Ecto neural progenitor cell (in vitro differentiated cells): ENCODE data around the gene C1orf141.
"Not testable (repeated sequence)": the region's sequence is repeated elsewhere in the genome, so short reads cannot be mapped to it uniquely, and the experiment has no call there.

ENCODE experiments used
- DNase-seq: peaks from one replicate; pipeline ENCODE4 v3.0.0-alpha.2; 2018; ENCODE audit warnings: low spot score

Gene C1orf141

DNA sequence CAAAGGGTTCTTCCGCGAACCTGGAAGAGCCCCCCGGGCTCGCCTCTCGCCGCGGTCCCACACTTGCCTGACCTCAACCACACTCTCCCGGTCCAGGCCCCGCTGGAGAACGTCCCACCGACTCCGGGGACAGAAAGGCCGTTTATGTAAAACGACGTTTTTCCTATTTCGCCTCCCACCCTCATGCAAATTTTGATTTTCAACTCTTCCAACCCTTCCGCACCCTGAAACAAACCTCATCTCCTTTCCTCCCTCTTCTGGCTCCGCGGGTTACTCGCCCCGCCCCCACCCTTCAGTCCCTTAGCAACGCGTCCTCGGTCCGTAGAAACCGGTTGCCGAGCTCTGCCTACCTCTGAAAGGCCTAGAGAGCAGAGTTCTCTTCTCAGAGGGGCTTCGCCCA, at the start of gene C1orf141:
TSS of gene C1orf141 (minus strand) at position 276 of the 400 bp plus-strand sequence. CDS start 7,730 bp downstream, outside the sequence.
- DNase-seq, result peak; percentile 66

DNA sequence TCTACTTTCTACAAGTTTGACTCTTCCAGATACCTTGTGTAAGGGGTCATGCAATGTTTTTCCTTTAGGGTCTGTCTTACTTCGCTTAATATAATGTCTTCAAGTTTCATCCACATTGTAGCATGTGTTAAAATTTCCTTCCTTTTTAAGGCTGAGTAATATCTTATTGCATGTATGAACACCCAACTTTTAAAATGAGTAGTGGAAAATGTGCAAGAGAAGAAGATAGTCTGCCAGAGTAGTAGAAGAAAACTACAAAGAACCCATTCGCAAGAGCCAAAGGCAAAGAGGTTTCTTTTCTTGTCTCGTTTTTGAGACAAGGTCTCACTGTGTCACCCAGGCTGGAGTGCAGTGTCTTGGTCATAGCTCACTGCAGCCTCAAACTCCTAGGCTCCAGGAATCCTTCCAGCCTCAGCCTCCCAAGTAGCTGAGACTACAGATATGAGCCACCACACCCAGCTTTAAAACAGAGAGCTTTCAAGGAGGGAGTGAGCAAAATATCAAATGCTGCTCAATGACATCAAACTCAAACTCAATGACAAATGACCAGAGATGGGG, 40.8 kb upstream of the C1orf141 start:
- no peak for DNase-seq

DNA sequence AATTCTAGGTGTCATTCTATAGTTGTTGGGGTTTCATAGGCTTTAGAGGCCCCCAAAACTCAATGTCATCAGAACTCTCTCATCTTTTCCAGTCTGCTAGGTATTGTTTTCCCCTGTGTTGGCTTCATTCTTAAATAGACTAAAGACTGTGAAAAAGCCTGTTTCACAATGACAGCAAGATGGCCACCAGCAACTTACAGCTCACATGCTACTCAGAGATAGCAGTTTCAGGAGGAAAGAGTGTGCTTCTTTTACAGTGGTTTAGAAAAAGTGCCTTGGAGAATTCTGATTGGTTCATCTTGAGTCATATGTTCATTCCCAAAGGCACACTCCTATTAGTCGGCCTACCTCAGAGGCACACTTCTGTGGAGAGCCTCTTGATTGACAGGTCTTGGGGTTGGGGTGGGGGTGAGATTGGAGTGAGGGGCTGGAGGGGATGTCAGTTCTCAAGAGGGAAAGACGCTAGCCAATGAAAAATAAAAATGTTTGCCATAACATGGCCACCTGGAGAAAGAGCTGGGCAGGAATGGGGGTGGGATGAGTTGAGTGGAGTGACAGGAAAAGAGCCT, 40.0 kb upstream of the C1orf141 start:
- DNase-seq, result no peak

DNA sequence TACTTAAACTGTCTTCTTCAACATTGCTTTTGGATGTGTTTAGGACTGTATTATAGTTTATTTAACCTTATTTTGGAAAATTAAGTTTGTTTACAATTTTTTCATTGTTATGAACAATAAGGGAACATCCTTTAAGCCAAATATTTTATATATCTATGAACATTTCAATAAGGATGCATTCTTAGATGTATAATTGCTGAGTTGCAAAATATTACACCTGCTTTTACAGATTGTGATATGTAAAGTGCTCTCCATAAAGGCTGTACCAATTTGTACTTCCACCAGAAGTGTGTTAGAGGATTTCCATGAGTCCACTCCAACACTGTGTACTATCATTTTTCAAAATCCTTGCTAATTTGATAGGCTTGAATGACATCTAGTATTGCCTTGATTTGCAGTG, 39.2 kb upstream of the C1orf141 start:
- DNase-seq, result no peak

DNA sequence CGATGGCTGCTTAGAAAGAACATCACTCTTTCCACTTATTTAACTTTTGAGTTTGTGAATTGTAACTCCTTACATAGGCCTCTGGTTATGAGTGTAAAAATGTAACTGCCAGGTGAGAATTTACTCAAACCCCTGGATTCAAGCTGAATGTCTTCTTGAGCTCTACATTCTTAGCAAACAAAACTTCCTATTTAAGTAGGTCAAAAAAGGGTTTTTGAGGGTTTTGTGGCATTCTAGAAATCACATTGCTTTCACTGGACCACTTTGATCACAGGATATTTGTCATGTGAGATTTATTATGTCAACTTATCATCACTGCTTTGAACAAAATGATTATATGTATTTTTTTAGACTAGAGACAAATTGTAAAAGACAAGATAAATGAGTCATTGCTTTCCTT, 37.2 kb upstream of the C1orf141 start:
- no peak for DNase-seq

DNA sequence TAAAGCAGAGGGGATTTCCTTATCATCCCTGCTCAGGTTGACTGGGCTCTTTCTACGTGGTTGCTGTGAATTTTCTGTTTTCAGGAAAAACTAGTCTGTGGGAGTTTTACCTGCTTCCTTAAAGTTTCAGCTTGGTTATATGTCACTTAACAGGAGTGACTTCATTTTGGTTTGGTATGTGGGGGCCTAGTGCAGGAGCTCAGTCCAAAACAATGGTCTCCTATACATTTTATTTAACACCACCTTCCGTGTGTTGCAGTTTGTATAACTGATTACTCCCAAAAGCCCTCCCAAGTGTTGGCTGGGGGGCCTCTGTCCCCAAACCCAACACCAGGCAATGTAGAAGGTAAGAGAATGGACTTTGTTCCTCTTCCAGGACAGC, 36.8 kb upstream of the C1orf141 start:
- no peak for DNase-seq

DNA sequence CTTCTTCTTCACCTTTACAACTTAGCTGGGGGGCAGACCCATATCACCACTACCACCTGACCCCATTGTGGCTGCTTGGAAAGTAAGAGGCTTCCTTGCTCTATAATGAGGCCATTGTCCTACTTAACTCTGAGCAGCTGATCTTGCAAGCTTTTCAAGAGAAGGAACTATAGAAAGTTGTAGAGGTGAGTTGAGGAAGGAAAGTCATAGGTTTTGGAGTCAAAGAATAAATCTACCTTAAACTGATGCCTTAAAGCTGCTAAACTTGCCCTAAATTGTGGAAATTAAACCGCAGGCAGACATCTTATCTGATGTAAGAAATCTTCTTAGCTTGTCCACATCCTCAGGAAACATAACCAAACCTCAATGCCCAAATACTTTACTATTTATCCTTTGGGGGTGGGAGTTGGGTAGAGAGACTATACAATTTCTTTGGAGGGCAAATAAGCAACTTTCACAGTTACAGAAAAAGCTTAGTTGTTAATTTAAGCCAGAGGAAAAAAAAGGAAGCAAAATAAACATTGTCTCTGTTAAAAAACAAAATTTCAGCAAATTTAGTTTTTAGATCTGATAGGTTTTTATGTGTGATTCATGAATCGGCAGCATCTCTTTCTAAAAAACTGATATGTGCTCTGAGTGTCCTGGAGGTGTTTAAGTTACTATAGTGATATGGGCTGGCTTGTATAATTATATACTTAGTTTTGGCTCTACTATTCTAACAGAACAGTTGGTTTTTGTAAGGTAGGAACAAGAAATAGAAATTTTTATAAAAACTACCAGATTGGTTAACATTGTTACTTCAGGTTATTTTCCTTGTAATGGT, 36.2 kb upstream of the C1orf141 start:
- DNase-seq, result no peak

DNA sequence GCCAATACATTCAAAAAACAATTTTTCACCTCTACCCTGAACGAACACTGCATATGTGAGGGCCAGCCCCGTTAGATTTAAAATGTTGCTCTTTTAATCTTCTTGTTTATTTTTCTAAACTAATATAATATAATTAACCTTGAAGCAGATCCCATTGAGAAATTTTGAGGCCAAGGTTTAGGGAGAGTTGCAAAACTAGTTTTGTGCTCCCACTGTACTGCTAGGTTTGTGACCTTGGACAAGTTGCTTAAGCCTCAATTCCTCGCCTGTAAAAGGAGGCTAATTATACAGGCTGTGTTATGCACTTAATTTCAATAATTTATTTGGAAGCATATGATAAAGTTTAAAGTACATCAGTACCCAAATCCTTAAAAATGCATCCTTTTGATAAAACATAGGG, 35.2 kb upstream of the C1orf141 start:
- DNase-seq, result no peak

DNA sequence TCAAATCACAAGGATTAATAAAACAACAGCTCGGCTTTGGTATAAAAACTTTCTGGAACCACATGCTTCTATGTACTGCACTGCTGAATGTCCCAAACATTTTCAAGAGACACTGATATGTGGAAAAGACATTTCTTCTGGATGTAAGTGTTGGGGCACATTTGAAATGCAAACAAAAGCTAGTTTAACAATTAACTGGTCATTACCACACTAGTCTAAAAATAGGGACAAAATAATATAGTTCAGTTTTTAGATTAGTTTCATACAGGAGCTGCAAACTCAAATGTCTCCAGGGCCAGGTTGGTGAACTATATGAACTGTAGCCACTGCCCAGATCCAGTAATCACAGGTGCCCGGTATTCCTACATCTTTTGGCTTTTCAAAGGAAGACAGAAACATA, 34.7 kb upstream of the C1orf141 start:
- DNase-seq, result no peak

DNA sequence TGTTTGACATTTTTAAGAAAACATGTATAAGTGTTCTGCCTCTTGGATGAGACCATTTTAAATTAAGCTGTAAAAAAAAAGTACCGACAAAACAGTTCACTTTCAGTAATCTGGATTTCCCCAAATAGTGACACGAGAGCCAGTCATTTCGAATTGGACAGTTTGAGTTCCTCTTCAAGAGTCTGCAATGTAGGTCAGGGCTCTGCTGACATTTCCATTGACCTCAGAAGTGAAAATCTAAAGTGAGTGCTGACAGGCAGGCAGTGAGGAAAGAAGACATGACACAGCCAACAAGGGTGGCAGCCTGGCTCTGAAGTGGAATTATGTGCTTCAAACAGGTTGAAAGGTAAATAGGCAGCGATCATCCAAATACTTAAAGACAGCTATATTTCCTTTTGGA, 31.4 kb upstream of the C1orf141 start, which contains the start of gene IL23R:
TSS of gene IL23R (plus strand) at position 259 of the 400 bp plus-strand sequence. CDS start 1,667 bp downstream, outside the sequence.
- no peak for DNase-seq

DNA sequence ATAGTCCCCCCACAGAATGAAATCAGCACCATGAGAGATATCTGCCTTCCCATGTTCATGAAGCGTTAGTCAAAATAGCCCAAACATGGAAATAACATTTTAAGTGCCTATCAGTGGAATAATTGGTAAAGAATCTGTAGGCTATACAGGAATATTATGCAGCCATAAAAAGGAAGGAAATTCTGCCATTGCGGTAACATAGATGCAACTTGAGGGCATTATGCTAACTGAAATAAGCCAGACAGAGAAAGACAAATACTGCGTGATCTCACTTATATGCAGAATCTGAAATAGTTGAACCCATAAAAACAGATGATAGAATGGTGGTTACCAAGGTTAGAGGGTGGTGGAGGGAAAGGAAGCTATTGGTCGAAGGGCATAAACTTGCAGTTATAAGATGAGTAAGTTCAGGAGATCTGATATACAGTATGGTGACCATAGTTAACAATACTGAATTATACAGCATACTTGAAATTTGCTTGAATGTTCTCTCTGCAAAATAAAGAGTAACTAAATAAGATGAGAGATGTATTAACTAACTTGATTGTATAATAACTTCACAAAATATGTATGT, 30.8 kb upstream of the C1orf141 start:
- no peak for DNase-seq

DNA sequence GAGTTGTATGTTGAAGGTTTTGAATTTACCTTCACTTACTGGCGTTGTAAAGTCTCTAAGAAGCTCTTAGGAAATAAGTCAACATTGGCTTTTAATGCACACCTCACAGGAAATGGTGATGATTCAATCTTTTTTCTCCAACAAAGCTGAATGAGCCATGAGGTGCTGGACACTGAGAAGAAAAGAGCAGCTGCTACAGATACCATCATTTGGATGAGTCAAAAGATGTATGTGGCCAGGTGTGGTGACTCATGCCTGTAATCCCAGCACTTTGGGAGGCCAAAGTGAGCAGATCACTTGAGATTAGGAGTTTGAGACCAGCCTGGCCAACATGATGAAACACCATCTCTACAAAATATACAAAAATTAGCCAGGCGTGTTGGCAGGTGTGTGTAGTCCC, 28.2 kb upstream of the C1orf141 start:
- DNase-seq, result no peak

DNA sequence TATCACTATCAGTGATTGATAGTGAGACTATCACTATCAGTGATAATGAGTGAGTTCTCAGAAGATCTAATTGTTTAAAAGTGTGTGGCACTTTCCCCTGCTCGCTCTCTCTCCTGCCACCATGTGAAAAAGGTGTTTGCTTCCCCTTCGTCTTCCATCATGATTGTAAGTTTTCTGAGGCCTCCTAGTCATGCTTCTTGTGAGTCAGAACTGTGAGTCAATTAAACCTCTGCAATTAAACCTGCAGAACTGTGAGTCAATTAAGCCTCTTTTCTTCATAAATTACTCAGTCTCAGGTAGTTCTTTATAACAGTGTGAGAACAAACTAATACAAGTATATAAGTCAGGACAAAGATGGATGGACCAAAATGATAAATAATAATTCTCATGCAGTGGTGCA, 24.5 kb upstream of the C1orf141 start:
- no peak for DNase-seq

DNA sequence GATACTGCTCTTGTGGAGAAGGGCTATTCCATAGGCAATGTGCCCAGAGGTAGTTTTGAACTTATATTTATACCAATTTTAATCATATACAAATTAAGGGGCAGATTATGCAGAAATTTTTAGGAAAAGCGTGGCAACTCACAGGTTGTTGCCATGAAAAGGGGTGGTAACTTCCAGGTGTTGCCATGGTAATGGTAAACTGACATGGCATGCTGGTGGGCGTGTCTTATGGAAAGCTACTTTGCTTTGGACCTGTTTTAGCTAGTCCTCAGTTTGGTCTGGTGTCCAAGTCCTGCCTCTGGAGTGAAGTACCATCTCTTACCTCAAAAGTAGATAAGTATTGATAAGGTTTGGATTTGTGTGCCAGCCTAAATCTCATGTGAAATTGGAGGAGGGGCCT, 23.6 kb upstream of the C1orf141 start:
- no peak for DNase-seq

DNA sequence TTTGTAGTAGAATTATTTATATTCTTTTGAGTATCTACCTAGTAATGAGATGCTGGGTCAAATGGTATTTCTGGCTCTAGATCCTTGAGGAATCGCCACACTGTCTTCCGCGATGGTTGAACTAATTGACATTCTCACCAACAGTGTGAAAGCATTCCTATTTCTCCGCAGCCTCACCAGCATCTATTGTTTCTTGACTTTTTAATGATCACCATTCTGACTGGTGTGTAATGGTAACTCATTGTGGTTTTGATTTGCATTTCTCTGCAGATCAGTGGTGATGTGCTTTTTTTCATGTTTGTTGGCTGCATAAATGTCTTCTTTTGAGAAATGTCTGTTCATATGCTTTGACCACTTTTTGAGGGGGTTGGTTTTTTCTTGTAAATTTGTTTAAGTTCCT, 16.2 kb upstream of the C1orf141 start:
- DNase-seq, result no peak

DNA sequence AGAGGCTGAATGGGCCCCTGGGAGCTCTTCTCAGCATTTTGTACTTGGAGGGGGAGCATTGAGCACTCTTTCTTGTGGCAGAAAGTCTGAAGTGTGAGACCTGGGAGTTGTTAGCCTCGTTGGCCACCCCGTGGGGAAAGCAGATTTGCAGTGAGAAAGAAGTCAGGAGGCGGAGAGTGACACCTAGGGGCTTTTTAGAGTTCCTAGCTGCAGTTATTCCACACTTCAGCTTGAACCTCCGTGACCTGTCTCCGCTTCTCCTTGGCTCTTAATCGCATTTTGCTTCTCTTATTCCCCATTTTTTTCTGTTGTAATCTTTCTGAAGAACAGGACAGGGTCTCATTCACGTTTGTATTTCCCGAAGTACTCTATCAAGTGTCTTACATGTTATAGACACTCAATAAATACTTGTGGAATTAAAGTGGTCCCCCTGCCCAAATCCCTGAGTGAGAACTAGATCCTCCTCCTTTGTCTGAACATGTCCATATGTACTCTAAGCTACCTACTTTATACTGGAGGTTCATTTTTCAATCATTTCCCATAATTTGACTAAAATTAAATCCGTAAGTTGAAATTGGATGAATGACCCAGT, 14.5 kb upstream of the C1orf141 start:
- peak; percentile 65 for DNase-seq

DNA sequence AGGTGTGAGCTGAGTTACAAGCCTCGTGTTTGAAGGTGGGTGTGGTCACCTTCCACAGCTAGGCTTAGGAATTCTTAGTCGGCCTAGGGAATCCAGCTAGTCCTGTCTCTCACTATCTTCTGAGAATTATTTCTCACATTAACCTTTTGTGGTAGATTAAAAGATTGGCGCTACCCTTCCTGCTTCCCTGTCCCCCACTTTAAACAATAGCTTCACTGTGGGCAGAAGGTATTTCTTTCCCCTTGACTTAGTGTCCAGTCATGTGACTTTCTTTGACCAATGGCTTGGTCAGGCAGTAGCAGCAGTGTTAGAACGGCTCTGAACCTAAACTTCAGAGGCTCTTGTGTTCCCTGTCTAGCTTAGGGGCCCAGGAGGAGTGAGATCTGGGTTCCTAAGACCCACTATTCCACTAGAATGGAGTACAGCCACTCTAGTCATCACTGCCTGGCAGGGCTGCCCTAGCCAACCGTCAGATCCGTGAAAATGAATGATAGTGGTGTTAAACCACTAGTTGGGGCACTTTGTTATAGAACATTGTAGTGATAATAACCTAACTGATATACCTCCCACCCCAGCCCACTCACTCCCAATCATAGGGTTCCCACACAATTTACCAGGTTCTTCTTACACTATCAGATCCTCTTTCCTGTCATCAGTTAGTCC, 13.9 kb upstream of the C1orf141 start:
- no peak for DNase-seq

DNA sequence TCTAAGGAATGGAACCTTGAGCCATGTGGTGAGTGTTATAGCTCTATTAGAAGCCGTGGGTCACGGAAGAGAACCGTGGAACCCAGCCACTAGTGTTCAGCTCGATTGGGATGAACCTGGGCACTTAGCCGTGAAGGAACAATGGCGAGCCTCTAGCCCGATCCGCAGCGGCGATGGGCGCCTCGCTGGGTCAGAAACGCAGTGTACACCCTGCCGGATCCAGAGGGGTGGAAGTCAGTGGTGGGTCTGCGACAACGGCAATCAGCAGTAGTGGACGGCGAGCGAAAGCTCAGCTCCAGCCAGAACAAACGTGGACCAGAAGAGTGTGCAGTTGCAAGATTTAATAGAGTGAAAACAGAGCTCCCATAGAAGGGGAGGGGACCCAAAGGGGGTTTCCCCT, 13.2 kb upstream of the C1orf141 start:
- DNase-seq, result not testable (repeated sequence)

DNA sequence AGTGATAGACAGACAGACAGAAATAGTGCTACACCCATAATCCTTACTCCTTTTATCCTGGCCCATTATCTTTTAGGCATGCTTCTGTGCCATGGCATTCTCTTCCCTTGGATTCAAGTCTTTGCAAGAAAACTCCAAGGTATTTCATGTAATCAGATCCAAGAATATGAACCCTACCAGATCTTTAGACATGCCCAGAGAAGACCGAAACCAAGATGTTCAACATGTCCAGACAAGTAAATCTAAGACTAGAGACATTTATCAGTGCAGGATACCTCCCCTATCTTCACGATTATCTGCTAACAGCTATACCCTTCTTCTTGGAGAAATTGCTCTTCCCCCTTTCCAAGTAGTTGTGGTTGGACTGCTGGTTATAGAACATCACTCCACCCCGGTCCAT, 11.8 kb upstream of the C1orf141 start:
- DNase-seq, result no peak

DNA sequence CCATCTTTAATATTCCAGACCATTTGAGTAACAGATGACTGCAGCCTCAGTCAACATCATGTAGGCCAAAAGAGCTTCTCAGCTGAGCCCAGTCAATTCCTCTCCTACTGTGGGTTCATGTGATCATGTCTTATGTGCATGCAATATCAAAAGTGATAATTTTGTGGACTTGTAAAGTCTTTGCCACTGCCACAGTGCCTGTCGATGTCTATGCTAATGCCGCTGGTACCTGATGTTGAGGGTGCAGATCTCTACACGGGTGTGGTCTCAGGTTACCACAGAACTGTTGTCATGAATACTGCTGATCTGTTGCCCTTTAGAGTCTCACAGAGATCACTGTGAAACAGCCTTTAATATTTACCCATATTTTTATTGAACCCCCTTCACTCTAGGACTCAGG, 11.3 kb upstream of the C1orf141 start:
- DNase-seq, result no peak

DNA sequence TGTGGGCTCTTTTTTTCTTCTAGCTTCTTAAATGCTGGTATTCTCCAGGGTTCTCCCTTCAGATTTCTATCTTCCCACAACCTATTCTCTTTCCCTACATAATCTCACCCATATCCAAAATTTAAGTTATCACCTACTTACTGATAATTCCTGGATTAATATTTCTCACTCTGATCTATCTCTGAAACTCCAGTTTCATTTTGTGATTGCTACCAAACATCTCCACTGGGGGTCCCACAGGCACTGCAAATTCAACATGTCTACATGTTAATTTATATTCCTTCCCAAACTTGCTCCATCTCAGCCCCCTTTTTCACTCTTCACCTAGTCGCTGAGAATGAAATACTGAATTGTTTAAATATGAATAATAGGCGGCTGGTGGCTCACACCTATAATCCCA, 9.9 kb upstream of the C1orf141 start:
- DNase-seq, result no peak

DNA sequence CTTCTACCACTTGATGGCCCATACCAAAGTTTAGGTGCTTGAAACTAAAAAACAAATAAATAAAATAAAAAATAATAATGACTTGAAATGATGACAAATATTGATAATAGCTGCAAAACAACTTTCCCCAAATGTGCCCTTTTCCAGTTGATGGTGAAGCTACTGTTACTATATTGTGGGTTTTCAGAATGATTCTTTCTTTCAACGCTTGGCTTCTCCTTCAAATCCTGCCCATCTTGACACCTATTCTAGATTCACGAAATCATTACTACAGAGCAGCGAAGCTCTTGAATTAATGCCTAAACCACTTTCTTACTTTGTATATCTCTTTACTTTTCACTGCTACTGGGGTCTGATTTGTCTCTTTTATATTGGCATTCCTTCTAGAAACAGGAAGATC, 9.2 kb upstream of the C1orf141 start:
- DNase-seq, result no peak
